Smooth muscle cell of the brain vasculature (primary cell): Measurements from ENCODE around the gene YTHDF1.
"Not testable (repeated sequence)": the region's sequence is repeated elsewhere in the genome, so short reads cannot be mapped to it uniquely, and the experiment has no call there.

ENCODE experiments used
- DNase-seq: peaks from one replicate; pipeline ENCODE4 v3.0.0-alpha.2; 2012; ENCODE audit warnings: low read depth, low spot score

The YTHDF1 gene

GRCh38 chr20:63227260-63227659 lies 11.3 kb upstream of the YTHDF1 start:
- DNase-seq: no peak

DNA sequence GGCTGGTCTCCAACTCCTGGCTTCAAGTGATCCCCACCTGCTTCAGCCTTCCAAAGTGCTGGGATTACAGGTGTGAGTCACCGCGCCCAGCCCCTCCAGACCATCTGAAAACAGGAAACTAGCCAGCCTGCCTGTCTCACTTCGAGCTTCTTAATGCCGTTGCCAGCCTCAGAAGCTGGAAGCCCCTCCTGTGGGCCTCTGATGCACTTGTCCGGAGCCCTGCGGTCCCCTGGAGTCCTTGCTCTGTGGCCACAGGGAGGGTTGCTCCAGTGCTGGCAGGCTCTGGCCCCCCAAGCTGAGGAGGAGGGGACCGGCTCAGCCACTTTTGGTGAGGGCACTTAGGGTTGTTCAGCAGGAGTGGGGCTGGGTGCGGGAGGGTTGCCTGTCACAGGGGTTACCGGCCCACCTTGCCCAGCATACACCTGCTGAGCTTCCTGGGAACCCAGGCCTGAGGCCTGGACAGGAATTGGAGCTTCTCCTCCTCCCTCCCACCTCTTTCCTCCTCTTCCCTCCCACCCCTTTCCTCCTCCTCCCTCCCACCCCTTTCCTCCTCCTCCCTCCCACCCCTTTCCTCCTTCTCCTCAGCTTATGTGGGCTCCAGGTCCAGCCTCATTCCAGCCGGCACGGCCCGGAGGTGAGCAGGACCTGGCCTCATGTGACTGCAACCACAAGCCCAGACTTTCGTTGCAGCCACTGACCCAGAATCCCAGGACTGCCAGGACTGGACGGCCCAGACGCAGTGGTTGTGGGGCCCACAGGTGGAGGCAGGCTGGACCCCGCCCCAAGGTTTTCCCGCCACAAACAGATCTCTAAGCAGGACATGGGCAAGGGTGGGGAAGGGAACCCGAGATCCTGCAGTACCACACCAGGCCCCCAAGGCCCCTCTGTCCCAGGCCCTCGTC lies 10.4 kb upstream of the YTHDF1 start:
- DNase-seq: no peak

GRCh38 chr20:63225082-63225454 lies 9.1 kb upstream of the YTHDF1 start:
- DNase-seq: no peak

GRCh38 chr20:63224412-63225081 lies 8.6 kb upstream of the YTHDF1 start:
- DNase-seq: peak; percentile 67

DNA sequence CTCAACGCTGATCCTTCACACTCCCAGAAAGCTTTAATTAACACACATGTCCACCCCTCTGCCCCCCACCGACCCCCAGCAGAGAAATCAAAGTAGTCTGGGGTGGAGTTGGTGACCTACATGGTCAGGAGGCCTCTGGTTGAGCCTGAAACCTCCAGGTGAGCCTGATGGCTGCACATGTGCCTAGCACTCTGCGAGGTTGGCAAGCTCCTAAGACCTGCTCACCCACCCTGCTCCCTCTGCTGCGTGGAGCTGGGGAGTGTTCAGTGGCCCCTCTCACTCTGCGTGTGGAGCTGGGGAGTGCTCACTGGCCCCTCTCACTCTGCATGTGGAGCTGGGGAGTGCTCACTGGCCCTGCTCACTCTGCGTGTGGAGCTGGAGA lies 7.9 kb upstream of the YTHDF1 start:
- no peak for DNase-seq

DNA sequence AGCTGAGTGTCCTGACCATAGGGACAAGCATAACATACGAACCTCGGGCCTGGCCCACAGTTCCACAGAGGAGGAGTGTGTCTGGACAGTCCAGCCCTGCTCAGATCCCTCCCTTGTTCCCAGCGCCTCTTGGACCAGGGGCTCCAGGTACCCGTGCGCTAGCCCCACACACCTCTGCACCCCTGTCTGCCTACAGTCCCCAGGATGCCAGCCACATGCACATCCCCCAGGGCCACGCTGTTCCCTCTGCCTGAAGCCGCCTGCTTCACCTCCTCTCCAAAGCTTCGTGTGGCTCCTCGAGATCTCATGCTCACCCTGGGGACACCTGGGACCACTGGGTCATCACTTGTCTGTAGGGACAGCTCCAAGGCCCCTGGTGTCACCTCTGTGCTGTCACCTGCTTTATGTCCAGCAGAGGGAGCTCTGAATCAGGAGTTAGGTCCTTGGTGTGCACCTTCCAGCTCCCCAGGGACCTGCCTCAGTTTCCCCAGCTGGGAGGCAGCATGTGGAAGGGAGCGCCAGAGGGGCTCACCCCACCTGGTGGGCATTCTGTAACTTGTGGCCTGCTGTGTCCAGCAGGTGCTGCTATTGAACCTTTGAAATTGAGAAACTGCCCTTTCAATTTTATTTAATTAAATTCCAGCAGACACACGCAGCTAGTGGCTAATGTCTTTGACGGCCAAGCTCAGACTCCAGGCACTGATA lies 7.3 kb upstream of the YTHDF1 start:
- DNase-seq: no peak

- DNase-seq: no peak
These were observed 6.6 kb upstream of the YTHDF1 start for GRCh38 chr20:63222541-63222940.

- DNase-seq: not testable (repeated sequence)
These were observed 5.6 kb upstream of the YTHDF1 start for GRCh38 chr20:63221400-63222053.

DNA sequence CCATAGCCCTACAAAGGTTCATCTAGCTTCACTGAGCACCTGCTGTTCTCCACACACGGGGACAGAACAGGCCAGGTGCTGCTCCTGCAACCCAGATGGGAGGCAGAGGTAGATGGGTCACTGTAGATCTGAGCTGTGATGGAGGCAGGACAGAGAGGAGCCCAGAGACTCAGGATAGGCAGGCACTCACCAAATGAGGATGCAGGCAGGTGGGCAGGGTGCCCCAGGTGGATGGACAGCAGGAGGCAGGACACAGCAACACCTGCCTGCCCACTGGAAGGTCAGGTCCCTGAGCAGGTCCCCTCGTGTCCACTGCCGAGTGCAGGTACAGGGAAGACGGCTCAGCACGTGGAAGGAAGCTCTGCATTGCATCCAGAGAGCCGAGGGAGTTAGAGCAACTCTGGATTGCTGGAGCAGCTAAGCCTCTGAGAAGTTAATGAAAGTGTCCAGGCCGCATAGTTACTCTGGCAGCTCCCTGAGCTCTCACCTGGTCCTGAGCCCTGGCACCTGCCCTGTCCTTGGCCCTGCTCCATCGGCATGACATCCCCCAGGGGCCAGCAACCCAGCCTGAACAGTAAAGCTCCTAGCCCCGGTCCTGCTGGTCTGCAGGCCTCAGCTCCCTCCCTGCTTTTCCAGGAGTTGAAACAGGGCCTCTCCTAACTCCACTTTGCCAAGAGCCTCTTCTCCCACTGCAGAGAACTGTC lies 4.9 kb upstream of the YTHDF1 start:
- no peak for DNase-seq

DNA sequence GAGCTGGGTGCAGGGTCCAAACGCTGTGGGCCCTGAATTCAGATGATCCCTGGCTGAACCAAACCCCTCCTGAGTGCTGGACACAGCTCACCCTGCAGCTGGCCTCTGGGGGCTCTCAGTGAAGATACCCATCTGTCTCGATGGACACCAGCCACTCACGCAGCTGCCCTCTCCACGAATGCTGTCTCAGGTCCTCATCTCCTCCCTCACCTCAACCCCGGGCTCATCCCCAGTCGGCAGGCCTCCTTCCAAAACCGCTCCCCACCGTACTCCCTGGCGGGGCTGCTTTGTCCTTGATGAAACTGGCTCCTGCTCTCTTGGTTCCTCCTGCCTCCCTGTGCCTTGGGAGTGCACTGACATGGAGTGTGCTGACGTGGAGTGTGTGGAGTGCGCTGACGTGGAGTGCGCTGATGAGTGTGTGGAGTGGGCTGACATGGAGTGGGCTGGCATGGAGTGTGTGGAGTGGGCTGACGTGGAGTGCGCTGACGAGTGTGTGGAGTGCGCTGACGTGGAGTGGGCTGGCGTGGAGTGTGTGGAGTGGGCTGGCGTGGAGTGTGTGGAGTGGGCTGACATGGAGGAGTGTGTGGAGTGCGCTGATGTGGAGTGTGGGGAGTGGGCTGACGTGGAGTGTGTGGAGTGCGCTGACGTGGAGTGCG lies 4.1 kb upstream of the YTHDF1 start:
- DNase-seq: no peak

- no peak for DNase-seq
These were observed 3.5 kb upstream of the YTHDF1 start for GRCh38 chr20:63219447-63219821.

GRCh38 chr20:63218701-63219446 lies 2.9 kb upstream of the YTHDF1 start:
- no peak for DNase-seq

DNA sequence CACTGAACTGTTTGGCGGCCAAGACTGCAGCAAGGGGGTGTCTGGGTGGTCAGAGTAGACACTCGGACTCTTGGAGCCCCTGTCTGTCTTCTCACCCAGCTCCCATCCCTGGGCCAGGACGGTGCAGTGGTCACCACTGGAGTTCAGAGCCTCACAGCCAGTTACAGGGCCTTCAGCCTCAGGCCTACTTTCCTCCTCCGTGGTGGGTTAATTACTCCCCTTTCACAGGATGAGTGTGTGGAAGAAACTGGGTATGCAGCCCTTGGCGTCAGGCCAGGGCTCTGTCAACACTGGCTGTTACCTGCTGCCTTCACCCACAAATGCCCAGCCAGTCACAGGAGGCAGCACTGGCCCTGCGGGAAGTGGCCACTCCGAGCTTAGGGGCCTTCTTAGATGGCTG lies 1.8 kb upstream of the YTHDF1 start:
- no peak for DNase-seq

DNA sequence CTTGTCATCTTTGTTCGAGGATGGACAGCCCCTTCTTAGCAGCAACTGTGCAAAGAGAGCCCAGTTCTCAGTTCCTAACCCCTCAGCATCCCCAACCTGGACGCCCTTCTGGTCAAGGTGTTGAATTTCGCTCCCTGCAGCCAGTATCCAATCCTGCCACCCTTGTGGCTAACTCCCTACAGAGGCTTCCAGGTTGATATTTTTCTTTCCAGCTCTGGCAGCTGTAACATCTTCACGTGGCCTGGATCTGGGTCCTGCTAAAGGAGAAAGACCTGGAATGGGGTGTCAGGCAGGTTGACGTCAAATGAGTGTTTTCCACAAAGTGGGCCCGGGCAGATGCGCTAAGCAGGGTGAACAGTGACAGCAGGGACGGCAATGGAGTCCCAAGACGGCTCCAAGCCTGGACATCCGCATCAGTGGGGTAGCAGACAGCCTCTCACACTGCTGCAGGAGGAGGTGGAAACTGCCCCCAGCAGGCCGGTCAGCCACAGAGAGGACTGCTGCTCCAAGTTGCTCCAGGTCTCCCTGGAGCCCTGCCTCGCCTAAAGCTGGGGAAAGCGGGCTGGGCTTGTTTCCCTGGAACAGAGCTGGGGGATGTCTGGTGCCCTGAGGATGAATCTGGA lies 1.0 kb upstream of the YTHDF1 start:
- no peak for DNase-seq

GRCh38 chr20:63215101-63216040 lies 560 bp downstream of the YTHDF1 start:
- no peak for DNase-seq

GRCh38 chr20:63214514-63214913 lies 1.4 kb downstream of the YTHDF1 start:
- no peak for DNase-seq

GRCh38 chr20:63212792-63213191 lies 3.1 kb downstream of the YTHDF1 start:
- no peak for DNase-seq

DNA sequence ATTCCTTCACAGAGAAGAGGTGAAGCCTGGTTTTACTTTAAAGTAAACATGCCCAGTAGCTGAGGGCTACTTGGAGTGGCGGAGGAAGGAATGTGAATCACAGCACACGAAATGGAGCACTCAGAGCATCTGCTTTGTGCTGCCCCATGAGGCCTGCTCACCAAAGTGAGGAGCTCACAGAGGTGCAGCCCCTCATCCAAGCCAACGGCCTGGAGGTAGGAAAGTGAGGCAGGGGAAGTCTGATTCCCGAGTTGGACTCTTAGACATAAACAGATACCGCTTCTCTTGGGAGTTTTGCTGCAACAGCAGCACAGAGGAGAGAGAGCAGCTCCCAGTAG lies 3.6 kb downstream of the YTHDF1 start:
- DNase-seq: no peak
